Activated naive CD8-positive, alpha-beta T cell treated with anti-CD3 and anti-CD28 coated beads, Interleukin-2, amount 50 U/mL, for 16 hours (primary cell): ENCODE results near the gene CTRL.

Experiments used
- DNase-seq: peaks from one replicate; pipeline ENCODE4 v3.0.0-alpha.2; 2020; ENCODE audit warnings: low read depth, low spot score

Gene CTRL

DNA sequence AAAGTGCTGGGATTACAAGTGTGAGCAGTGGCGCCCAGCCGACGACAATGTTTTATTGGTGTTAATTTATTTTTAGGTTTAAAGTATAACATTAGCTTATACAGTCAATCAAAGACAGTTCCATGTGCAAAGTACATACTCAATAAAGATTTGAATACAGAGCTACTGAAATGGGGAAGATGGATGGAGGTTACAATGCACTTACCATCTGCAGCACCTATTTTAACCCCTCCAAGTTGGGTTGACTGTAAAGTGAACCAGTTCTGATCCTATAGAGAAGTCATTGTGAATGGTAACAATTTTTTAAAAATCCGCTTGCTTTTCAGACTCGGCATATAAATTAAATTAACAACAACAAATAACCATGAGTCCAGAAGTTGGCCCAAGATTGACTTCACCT lies 39.3 kb downstream of the CTRL start:
- DNase-seq: no peak

DNA sequence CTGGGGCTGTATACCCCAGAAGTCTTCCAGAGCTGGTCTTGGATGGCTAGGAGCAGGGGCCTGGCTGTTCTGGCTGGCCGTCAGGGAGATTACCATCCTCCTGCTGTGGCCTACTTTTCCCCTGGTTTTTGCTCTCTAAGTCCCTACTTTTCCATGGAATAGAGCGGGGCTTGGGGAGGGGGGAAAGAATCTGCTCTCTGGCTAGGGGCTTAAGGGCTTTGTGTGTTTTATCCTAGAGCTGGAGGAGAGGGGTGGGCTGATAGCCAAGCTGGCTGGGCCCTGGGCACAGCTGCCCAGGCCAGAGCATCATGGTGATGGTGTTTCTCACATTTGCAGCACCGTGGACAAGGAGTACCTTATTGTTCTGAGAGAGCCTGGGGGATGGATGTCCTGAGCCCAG lies 43.3 kb downstream of the CTRL start:
- DNase-seq: no peak

DNA sequence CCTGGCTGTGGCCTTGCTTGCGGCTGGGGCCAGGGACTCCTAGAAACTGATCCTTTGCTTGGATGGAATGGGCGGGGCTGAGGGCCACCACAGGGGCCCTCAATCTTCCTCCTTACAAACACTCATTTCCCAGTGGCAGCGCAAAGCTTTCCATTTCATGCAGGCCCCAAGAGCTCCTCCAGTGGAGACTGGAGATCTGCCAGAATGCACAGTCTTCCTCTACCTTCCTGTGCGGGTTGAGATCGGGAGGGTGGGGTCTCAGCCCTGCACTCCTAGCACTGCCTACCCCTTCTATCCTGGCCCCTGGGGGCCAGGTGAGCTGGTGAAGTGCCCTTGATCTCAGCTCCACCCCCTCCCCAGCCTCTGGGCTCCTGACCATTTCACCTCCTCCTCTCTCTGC lies 45.3 kb downstream of the CTRL start:
- DNase-seq: no peak

DNA sequence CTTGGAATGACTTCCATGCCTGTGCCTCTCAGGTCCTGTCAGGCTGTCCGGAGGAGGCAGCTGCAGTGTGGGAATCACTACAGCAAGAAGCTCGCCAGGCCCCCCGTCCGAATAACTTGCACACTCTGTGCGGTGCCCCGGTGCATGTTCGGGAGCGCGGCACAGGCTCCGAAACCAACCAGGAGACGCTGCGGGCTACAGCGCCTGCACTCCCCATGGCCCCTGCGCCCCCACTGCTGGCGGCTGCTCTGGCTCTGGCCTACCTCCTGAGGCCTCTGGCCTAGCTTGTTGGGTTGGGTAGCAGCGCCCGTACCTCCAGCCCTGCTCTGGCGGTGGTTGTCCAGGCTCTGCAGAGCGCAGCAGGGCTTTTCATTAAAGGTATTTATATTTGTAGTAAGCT lies 45.7 kb downstream of the CTRL start:
- DNase-seq: no peak

DNA sequence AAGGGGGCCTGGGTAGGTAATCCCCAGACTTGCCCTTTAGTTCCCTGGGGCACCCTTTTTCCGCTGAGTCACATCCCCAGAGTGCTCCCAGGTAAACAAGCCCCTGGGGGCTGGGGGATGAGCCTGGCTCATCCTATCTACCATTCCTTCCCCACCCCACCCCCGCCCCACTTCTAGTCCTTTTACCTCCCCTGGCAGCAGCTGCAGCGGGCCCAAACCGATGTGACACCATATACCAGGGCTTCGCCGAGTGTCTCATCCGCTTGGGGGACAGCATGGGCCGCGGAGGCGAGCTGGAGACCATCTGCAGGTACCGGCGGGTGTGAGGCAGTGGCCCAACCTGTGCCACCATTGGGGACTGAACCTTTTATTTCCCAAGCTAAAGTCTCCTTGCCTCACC lies 46.1 kb downstream of the CTRL start:
- no peak for DNase-seq

DNA sequence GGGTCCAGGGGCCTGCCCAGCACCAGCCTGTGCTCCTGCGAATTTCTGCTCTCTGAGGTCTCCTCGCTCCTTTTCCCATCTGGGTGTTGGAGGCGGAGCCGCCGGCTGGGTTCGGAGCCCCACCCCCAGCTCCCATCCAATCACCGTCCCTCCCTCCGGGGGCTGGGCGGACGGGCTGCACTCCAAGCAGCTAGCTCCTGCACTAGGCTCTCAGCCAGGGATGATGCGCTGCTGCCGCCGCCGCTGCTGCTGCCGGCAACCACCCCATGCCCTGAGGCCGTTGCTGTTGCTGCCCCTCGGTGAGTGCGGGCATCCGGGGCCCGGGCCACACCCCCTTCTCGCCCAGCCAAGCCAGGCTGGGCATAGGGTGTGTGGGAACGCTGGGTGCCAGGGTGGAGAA lies 47.0 kb downstream of the CTRL start, which contains the start of gene NRN1L:
Gene NRN1L (plus strand): TSS at position 202 of the 400 bp plus-strand sequence. CDS start 19 bp downstream, at position 221.
- no peak for DNase-seq

DNA sequence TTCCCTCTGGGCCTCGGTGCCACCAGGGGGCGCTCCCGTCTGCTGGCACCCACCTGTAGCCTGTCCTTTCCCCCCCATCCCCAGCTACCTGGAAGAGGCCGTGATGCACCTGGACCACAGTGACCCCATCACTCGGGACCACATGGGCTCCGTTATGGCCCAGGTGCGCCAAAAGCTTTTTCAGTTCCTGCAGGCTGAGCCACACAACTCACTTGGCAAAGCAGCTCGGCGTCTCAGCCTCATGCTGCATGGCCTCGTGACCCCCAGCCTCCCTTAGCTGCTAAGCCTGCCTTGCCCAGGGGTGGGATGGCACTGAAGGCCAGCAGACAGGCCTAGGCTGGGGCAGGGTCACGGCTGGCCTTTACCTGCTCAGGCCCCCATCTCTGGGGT lies 47.8 kb downstream of the CTRL start:
- DNase-seq: peak; percentile 42

DNA sequence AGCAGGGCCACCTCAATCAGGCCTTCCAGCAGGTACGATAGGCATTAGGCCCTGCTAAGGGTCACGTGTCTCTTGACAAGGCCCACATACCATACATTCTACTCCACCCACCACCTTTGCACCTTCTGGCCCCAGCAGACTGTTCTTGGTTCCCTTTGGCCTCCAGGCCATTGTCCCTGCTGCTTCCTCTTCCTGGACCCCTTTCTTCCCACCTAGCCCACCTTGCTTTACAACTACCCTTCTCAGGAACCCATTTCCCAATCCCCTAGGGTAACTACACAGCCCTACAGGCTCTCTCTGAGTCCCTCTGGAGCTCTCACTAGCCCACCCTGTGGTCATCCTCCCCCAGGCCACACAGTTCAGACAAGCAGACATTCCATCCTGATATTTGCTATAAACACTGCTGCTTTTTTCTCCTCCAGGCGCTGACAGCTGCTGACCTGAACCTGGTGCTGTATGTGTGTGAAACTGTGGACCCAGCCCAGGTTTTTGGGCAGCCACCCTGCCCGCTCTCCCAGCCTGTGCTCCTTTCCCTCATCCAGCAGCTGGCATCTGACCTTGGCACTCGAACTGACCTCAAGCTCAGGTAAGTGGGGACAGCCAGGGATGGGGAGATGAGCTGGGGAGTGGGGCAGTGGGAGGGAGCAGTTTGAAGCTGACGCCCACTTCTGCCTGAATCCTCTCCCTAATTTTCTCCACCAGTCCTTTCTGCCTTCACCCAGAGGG lies 48.4 kb downstream of the CTRL start:
- no peak for DNase-seq

DNA sequence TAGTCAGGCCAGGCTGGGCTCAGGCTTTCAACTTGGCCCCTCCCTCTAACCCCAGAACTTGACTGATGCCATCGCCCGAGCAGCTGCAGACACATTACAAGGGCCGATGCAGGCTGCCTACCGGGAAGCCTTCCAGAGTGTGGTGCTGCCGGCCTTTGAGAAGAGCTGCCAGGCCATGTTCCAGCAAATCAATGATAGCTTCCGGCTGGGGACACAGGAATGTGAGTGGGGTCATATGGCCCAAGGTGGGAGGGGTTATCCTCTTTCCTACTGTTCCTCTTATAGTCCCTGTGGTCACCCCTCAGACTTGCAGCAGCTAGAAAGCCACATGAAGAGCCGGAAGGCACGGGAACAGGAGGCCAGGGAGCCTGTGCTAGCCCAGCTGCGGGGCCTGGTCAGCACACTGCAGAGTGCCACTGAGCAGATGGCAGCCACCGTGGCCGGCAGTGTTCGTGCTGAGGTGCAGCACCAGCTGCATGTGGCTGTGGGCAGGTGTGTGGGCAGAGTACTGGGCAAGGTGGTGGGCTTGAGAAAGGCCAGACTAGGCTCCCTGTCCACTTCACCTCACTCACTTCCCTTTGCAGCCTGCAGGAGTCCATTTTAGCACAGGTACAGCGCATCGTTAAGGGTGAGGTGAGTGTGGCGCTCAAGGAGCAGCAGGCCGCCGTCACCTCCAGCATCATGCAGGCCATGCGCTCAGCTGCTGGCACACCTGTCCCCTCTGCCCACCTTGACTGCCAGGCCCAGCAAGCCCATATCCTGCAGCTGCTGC lies 49.1 kb downstream of the CTRL start:
- DNase-seq: no peak

DNA sequence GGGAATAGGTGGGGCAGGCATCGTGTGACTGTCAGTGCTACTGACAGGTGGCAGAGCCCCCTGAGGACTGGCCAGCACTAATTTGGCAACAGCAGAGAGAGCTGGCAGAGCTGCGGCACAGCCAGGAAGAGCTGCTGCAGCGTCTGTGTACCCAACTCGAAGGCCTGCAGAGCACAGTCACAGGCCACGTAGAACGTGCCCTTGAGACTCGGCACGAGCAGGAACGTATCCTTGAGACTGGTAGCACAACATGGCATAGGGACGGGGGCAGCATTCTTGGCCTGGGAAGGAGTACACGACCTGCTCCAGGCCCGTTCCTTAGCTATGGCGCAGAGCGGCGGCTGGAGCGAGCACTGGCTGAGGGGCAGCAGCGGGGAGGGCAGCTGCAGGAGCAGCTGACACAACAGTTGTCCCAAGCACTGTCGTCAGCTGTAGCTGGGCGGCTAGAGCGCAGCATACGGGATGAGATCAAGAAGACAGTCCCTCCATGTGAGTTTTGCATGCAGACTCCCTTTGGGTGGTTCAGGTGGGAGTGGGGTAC lies 50.0 kb downstream of the CTRL start:
- DNase-seq: no peak

DNA sequence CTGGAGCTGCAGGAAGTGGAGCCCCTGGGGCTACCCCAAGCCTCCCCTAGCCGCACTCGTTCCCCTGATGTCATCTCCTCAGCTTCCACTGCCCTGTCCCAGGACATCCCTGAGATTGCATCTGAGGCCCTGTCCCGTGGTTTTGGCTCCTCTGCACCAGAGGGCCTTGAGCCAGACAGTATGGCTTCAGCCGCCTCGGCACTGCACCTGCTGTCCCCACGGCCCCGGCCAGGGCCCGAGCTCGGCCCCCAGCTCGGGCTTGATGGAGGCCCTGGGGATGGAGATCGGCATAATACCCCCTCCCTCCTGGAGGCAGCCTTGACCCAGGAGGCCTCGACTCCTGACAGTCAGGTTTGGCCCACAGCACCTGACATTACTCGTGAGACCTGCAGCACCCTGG lies 51.1 kb downstream of the CTRL start:
- no peak for DNase-seq

DNA sequence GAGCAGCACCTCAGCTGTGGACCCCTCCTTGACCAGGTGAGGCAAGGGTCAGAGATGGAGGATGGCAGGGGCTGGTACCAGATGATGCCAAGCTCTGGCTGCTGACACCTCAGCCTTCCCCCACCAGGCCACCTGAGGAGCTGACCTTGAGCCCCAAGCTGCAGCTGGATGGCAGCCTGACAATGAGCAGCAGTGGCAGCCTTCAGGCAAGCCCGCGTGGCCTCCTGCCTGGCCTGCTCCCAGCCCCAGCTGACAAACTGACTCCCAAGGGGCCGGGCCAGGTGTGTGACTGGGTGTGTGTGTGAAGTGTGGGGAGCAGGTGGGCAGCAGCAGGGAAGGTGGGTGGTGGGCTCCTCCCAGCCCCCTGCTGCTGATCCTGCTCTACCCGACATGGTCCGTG lies 51.7 kb downstream of the CTRL start:
- no peak for DNase-seq
